ENCODE data around the gene EME2. TPM values are rescaled to one million over a fixed set of nuclear protein-coding genes. Genes with fewer than 3 reads are reported as not detected.

Gene EME2
- total RNA-seq, 1 experiment from 2014 or later, result 19.5 TPM

DNA sequence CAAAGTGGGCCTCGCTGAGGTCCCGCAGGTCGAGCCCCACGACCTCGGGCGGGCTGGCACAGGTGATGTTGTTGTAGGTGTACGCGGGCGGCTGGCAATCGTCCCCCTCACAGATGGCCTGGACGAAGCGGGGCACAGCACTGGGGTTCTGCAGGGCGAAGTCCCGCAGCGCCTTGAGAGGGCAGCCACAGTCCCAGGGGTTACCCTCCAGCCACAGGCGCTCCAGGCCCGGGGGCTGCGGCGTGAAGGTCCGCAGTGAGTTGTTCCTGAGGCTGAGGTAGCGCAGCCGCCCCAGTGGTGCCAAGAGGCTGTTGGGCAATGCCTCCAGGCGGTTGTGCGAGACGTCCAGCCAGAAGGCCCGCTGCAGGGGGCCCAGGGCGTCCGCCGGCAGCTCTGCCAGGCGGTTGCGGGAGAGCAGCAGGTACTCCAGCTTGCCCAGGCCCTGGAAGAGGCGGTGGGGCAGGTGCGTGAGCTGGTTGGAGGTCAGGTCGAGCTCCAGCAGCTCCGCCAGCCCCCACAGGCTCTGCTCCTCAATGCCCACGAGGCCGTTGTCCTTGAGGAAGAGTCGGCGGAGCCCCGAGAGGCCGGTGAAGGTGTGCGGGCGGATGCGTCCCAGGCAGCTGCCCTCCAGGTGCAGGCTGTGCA lies 18.1 kb downstream of the EME2 start:
- ChIA-PET CTCF (no interaction called here), POLR2A (ENCODE audit: low non-redundant PET) (interaction anchor here (0.6 kb wide), 1 partner anchor 11 kb away, joined by 3 read pairs; no protein-coding TSS in a partner anchor)
- no TSS peak for BruUV-seq (replicated peaks)
- H3K4me3 ChIP-seq (ENCODE audit: low read depth, low read length, poor library complexity, severe bottlenecking), result no peak overlapping the region
- DNase-seq (ENCODE audit: low spot score), result no peak
- no peaks in the 10 kb centered on the region for H3K9me3 ChIP-seq (ENCODE audit: low read depth, low read length, poor library complexity, severe bottlenecking)
- TF ChIP-seq EZH2 (IDR thresholded peaks at IDR 0.05; ENCODE audit: borderline replicate concordance, low read depth, low read length, poor library complexity, severe bottlenecking), result no peak
- TF ChIP-seq, protein P1, sequence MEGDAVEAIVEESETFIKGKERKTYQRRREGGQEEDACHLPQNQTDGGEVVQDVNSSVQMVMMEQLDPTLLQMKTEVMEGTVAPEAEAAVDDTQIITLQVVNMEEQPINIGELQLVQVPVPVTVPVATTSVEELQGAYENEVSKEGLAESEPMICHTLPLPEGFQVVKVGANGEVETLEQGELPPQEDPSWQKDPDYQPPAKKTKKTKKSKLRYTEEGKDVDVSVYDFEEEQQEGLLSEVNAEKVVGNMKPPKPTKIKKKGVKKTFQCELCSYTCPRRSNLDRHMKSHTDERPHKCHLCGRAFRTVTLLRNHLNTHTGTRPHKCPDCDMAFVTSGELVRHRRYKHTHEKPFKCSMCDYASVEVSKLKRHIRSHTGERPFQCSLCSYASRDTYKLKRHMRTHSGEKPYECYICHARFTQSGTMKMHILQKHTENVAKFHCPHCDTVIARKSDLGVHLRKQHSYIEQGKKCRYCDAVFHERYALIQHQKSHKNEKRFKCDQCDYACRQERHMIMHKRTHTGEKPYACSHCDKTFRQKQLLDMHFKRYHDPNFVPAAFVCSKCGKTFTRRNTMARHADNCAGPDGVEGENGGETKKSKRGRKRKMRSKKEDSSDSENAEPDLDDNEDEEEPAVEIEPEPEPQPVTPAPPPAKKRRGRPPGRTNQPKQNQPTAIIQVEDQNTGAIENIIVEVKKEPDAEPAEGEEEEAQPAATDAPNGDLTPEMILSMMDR (conservative IDR thresholded peaks at IDR 0.05; ENCODE audit: low read depth, low read length), result no peak
- intact Hi-C loops (cut with micrococcal nuclease; ENCODE audit: unreplicated experiment), result no loop called here
- no peak overlapping the region for H3K27ac ChIP-seq (ENCODE audit: low read depth, low read length, poor library complexity, severe bottlenecking)
- H3K4me1 ChIP-seq (ENCODE audit: insufficient read depth, low read length, poor library complexity, severe bottlenecking), result no peaks in the 10 kb centered on the region
- peaks cover 18% of the 10 kb centered on the region for H3K36me3 ChIP-seq (ENCODE audit: insufficient read depth, low read length, poor library complexity, severe bottlenecking)
- H3K27me3 ChIP-seq (replicated peaks; ENCODE audit: insufficient read depth, low read depth, low read length, poor library complexity), result no peaks in the 10 kb centered on the region

DNA sequence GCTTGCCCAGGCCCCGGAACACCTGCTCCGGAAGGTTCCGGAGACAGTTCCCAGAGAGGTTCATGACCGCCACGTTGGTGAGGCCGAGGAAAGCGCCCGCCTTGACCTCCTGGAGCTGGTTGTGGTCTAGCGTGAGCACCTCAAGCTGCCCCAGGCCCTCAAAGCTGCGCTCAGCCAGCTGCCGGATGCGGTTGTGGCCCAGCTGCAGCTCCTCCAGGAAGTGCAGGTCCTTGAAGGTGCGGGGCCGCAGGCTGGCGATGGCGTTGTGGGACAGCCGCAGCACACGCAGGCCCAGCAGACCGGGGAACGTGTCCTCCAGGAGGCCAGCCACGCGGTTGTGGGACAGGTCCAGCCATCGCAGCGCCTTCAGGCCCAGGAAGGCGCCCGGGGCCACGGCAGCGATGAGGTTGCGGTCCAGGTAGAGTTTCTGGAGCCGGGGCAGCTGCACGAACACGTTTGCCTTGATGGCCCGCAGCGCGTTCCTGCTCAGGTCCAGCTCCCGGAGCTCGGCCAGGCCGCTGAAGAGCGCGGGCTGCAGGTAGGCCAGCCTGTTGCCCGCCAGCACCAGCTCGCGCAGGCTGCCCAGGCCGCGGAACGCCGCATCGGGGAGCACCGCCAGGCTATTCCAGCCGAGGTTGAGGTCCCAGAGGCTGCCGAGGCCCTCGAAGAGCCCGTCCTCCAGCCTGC lies 18.8 kb downstream of the EME2 start:
- Histone ChIP-seq H3K4me3 (ENCODE audit: low read depth, low read length, poor library complexity, severe bottlenecking) (no peak overlapping the region), H3K36me3 (ENCODE audit: insufficient read depth, low read length, poor library complexity, severe bottlenecking) (peaks cover 18% of the 10 kb centered on the region), H3K27ac (ENCODE audit: low read depth, low read length, poor library complexity, severe bottlenecking) (no peak overlapping the region), H3K9me3 (ENCODE audit: low read depth, low read length, poor library complexity, severe bottlenecking) (no peaks in the 10 kb centered on the region), H3K4me1 (ENCODE audit: insufficient read depth, low read length, poor library complexity, severe bottlenecking) (no peaks in the 10 kb centered on the region), H3K27me3 (replicated peaks; ENCODE audit: insufficient read depth, low read depth, low read length, poor library complexity) (no peaks in the 10 kb centered on the region)
- ChIA-PET POLR2A (ENCODE audit: low non-redundant PET) (no interaction called here), CTCF (no interaction called here)
- intact Hi-C loops (cut with micrococcal nuclease; ENCODE audit: unreplicated experiment), result no loop called here
- DNase-seq (ENCODE audit: low spot score), result no peak
- no TSS peak for BruUV-seq (replicated peaks)
- TF ChIP-seq, protein P1 (conservative IDR thresholded peaks at IDR 0.05; ENCODE audit: low read depth, low read length), result no peak
- no peak for TF ChIP-seq EZH2 (IDR thresholded peaks at IDR 0.05; ENCODE audit: borderline replicate concordance, low read depth, low read length, poor library complexity, severe bottlenecking)

DNA sequence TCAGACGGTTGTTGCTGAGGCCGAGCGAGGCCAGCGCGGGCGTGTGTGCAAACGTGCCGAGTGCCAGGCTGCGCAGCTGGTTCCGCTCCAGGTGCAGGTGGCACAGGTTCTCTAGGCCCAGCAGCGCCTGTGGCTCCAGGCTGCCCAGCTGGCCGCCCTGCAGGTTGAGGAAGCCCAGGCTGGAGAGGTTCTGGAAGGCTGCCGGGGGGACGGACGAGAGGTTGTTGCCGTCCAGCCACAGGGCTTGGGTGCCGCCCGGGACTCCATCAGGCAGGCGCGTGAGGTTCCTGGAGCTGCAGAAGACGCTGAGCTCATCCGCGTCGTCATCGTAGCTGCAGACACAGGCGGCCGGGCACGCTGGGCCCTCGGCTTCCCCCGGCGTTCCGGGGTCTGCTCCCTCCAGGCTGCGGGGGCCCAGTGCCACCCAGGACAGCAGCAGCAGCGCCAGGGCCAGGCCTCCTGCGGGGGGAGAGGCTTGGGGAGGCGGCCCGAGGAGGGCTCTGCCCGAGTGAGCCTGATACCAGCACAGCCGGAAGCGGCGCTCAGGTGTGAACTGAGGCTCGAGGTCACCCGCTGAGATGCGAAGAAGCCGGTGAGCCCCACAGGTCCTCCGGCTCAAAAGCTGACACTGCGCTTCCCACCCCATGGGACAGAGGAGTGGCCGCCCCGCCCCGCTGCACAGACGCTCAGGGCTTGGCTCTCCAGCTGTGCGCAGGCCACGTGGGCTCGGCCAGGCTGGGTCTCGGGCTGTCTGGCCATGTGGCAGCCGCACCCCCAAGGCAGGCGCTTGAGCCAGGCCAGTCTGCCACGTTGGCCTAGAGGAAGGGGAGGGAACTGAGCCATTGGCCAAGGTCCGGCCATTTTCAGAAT lies 19.6 kb downstream of the EME2 start:
- DNase-seq (ENCODE audit: low spot score), result no peak
- CTCF ChIA-PET, result no interaction called here
- no peak for TF ChIP-seq EZH2 (IDR thresholded peaks at IDR 0.05; ENCODE audit: borderline replicate concordance, low read depth, low read length, poor library complexity, severe bottlenecking)
- TF ChIP-seq, protein P1 (conservative IDR thresholded peaks at IDR 0.05; ENCODE audit: low read depth, low read length), result no peak
- intact Hi-C loops (cut with micrococcal nuclease; ENCODE audit: unreplicated experiment), result no loop called here
- Histone ChIP-seq H3K27me3 (replicated peaks; ENCODE audit: insufficient read depth, low read depth, low read length, poor library complexity) (no peaks in the 10 kb centered on the region), H3K4me1 (ENCODE audit: insufficient read depth, low read length, poor library complexity, severe bottlenecking) (no peaks in the 10 kb centered on the region), H3K36me3 (ENCODE audit: insufficient read depth, low read length, poor library complexity, severe bottlenecking) (peaks cover 18% of the 10 kb centered on the region), H3K9me3 (ENCODE audit: low read depth, low read length, poor library complexity, severe bottlenecking) (no peaks in the 10 kb centered on the region), H3K4me3 (ENCODE audit: low read depth, low read length, poor library complexity, severe bottlenecking) (no peak overlapping the region), H3K27ac (ENCODE audit: low read depth, low read length, poor library complexity, severe bottlenecking) (no peak overlapping the region)
- POLR2A ChIA-PET (ENCODE audit: low non-redundant PET), result no interaction called here
- no TSS peak for BruUV-seq (replicated peaks)

Measured in A673 (cell line).